ENCODE data around the gene MYRIP. TPM values are rescaled to one million over a fixed set of nuclear protein-coding genes. Genes with fewer than 3 reads are reported as not detected.

Gene MYRIP
- total and polyA plus RNA-seq, 10 donors = 1.5 to 35.2 (median 16.2) TPM

- no peaks in the 10 kb centered on the region for H3K27me3 ChIP-seq (replicated peaks in 1 of 7)
- intact Hi-C loops (cut with DNase I; ENCODE audit: low total_unique reads) = no loop called here
- peak in 2 of 3 donors; percentile 81 to 85 for TF ChIP-seq POLR2AphosphoS5 (IDR thresholded peaks at IDR 0.05)
- TF ChIP-seq, protein P1, sequence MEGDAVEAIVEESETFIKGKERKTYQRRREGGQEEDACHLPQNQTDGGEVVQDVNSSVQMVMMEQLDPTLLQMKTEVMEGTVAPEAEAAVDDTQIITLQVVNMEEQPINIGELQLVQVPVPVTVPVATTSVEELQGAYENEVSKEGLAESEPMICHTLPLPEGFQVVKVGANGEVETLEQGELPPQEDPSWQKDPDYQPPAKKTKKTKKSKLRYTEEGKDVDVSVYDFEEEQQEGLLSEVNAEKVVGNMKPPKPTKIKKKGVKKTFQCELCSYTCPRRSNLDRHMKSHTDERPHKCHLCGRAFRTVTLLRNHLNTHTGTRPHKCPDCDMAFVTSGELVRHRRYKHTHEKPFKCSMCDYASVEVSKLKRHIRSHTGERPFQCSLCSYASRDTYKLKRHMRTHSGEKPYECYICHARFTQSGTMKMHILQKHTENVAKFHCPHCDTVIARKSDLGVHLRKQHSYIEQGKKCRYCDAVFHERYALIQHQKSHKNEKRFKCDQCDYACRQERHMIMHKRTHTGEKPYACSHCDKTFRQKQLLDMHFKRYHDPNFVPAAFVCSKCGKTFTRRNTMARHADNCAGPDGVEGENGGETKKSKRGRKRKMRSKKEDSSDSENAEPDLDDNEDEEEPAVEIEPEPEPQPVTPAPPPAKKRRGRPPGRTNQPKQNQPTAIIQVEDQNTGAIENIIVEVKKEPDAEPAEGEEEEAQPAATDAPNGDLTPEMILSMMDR (IDR thresholded peaks at IDR 0.05 in 8 of 11, conservative IDR thresholded peaks at IDR 0.05 in 3 of 11) = no peak
- H3K27ac ChIP-seq = peak overlapping the region in 7 of 8 donors; percentile 26 to 73 (median 50)
- peak; percentile 76 for DNase-seq
- peaks cover 0 to 20% (median 9%) of the 10 kb centered on the region in 6 donors for H3K4me1 ChIP-seq
- WGBS, 5 donors = 33 to 50% (median 35%) methylated on average over 4 of the region's 4 CpGs
- H3K36me3 ChIP-seq = no peaks in the 10 kb centered on the region
- no peaks in the 10 kb centered on the region for H3K9me3 ChIP-seq
- no peak overlapping the region for H3K4me3 ChIP-seq
Observed at GRCh38 chr3:39907981-39908380, 98.6 kb downstream of the MYRIP start.

- no peaks in the 10 kb centered on the region for H3K9me3 ChIP-seq
- no peak overlapping the region for H3K27ac ChIP-seq
- WGBS, 5 donors = 79 to 90% (median 84%) methylated on average over 6 of the region's 6 CpGs
- no peak for DNase-seq
- H3K4me1 ChIP-seq = peaks cover 0 to 20% (median 9%) of the 10 kb centered on the region in 6 donors
- no peaks in the 10 kb centered on the region for H3K27me3 ChIP-seq (replicated peaks in 1 of 7)
- no peaks in the 10 kb centered on the region for H3K36me3 ChIP-seq
- intact Hi-C loops (cut with DNase I; ENCODE audit: low total_unique reads) = no loop called here
- TF ChIP-seq POLR2AphosphoS5 (IDR thresholded peaks at IDR 0.05) (no peak), POLR2A (IDR thresholded peaks at IDR 0.05) (no peak)
- TF ChIP-seq, protein P1 (IDR thresholded peaks at IDR 0.05 in 8 of 11, conservative IDR thresholded peaks at IDR 0.05 in 3 of 11) = no peak
- no peak overlapping the region for H3K4me3 ChIP-seq
Observed at GRCh38 chr3:39910135-39910534, 100.7 kb downstream of the MYRIP start.

GRCh38 chr3:39910826-39911464, 101.5 kb downstream of the MYRIP start:
- no peaks in the 10 kb centered on the region for H3K27me3 ChIP-seq (replicated peaks in 1 of 7)
- DNase-seq = no peak
- intact Hi-C loops (cut with DNase I; ENCODE audit: low total_unique reads) = no loop called here
- H3K9me3 ChIP-seq = no peaks in the 10 kb centered on the region
- TF ChIP-seq POLR2AphosphoS5 (IDR thresholded peaks at IDR 0.05) = no peak
- TF ChIP-seq POLR2A (IDR thresholded peaks at IDR 0.05) = no peak
- TF ChIP-seq, protein P1 (IDR thresholded peaks at IDR 0.05 in 8 of 11, conservative IDR thresholded peaks at IDR 0.05 in 3 of 11) = no peak
- WGBS, 5 donors = 76 to 91% (median 89%) methylated on average over 3 of the region's 3 CpGs
- H3K27ac ChIP-seq = peak overlapping the region in 4 of 8 donors; percentile 4 to 56 (median 38)
- H3K4me3 ChIP-seq = no peak overlapping the region
- H3K36me3 ChIP-seq = no peaks in the 10 kb centered on the region
- H3K4me1 ChIP-seq = peaks cover 0 to 20% (median 9%) of the 10 kb centered on the region in 6 donors

DNA sequence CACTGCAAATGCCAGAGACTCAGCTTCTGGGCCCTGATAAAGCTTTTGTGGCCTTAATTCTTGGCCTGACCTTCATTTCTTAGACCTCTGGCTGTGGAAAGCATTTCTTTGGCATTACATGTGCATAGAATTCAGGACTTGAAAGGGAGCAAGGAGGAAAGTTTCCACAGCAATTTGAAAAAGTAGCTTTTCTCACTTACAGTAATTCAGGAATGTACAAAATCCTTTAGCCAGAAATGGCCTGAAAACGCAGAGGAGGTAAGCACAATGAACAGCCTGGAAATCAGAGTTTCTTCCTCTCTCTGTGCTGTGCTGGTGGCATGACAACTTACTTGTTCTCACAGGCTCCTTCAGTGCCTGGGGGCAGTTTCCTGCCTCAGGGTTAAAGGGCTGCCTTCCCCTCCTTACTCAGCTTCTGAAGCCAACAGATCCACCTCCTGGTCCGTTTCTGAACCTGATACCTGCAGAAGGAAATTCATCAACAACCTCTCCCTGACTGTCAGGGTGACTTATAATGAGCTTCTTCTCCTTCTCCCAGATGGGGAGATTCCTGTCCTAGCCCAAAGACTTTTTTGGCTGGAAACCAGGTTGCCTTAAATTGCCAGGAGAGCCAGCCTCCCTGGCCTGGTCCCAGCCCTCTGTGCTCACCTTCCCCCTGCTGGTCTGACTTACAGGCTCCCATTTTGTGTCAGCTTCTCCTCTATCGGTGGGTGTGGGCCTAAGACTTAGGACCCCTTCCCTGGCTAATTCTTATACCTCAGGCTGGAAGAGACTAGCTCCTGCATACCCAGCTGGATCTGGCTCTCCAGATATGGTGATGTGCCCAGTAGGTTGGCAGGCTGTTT, 102.3 kb downstream of the MYRIP start:
- intact Hi-C loops (cut with DNase I; ENCODE audit: low total_unique reads) = no loop called here
- DNase-seq = no peak
- H3K27ac ChIP-seq = peak overlapping the region in 5 of 8 donors; percentile 4 to 56 (median 24)
- no peaks in the 10 kb centered on the region for H3K9me3 ChIP-seq
- 55 to 77% (median 65%) methylated on average over 3 of the region's 3 CpGs for WGBS, 5 donors
- peaks cover 0 to 20% (median 10%) of the 10 kb centered on the region in 6 donors for H3K4me1 ChIP-seq
- TF ChIP-seq POLR2AphosphoS5 (IDR thresholded peaks at IDR 0.05) (no peak), POLR2A (IDR thresholded peaks at IDR 0.05) (no peak)
- no peaks in the 10 kb centered on the region for H3K36me3 ChIP-seq
- H3K27me3 ChIP-seq (replicated peaks in 1 of 7) = no peaks in the 10 kb centered on the region
- no peak overlapping the region for H3K4me3 ChIP-seq
